HFF-Myc (cell line): ENCODE results near the gene NR4A2.
A peak's percentile ranks its signal among the peaks of the same experiment; 100 is the strongest.

ENCODE experiments used
- DNase-seq: peaks from one replicate; pipeline ENCODE4 v3.0.0-alpha.2; 2011; ENCODE audit warnings: low read depth; ENCODE audit errors: extremely low read depth
- H3K4me3 ChIP-seq: replicated peaks from 2 replicates; pipeline ENCODE4 v1.5.1; 2011; ENCODE audit warnings: low read depth, mild to moderate bottlenecking, control low read depth, low read length
- TF ChIP-seq, protein P1 (sequence below): IDR thresholded peaks from 2 replicates; pipeline ENCODE4 v1.5.1; 2012; ENCODE audit warnings: mild to moderate bottlenecking, low read depth, low read length, control low read depth; ENCODE audit errors: missing control alignments

Gene NR4A2

DNA sequence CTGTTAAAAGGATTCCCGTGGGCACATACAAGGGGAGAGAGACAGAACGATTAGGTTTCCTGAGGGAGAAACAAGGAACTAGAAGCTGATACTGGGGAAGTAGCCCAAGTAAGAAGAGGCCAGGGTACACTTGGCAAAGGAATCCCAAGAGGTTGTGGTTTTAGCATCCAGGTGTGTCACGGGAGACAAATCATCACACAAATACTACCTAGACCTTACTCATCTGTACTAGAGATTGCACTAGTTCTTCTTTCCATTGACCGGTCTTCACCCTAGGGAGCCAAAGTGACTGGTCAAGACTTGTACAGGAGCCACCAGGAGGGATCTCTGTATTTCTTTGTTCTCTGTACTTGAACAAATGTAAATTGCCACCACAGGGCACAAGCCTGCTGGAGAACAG lies 14.2 kb upstream of the NR4A2 start:
- no peak for DNase-seq

GRCh38 chr2:156345582-156345981 lies 13.1 kb upstream of the NR4A2 start:
- TF ChIP-seq, protein P1, sequence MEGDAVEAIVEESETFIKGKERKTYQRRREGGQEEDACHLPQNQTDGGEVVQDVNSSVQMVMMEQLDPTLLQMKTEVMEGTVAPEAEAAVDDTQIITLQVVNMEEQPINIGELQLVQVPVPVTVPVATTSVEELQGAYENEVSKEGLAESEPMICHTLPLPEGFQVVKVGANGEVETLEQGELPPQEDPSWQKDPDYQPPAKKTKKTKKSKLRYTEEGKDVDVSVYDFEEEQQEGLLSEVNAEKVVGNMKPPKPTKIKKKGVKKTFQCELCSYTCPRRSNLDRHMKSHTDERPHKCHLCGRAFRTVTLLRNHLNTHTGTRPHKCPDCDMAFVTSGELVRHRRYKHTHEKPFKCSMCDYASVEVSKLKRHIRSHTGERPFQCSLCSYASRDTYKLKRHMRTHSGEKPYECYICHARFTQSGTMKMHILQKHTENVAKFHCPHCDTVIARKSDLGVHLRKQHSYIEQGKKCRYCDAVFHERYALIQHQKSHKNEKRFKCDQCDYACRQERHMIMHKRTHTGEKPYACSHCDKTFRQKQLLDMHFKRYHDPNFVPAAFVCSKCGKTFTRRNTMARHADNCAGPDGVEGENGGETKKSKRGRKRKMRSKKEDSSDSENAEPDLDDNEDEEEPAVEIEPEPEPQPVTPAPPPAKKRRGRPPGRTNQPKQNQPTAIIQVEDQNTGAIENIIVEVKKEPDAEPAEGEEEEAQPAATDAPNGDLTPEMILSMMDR: no peak
- no peak overlapping the region for H3K4me3 ChIP-seq
- no peak for DNase-seq

More for the DNA sequence above, 14.2 kb upstream of the NR4A2 start:
- no peak overlapping the region for H3K4me3 ChIP-seq
- TF ChIP-seq, protein P1: no peak

DNA sequence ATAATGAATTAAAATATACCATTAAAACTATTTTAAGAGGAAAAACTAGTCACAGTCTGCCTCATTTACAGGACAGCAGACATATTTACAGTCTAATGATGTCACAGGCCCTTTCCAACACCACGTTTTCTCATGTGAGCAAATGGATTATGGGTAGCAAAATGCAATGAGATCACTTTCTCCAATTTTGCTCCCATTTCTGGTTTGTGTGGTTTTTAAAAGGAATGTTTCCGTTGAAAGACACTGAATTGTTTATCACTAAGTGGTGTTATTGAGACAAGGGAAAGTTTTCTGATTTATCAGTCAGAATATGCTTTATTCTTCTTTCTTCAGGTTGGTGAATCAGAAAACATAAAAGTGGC lies 11.4 kb upstream of the NR4A2 start:
- DNase-seq: no peak
- TF ChIP-seq, protein P1: no peak
- H3K4me3 ChIP-seq: no peak overlapping the region

- H3K4me3 ChIP-seq: peak overlapping the region; percentile 53
- TF ChIP-seq, protein P1: no peak
- no peak for DNase-seq
Measured at GRCh38 chr2:156343096-156343939, 10.8 kb upstream of the NR4A2 start.

DNA sequence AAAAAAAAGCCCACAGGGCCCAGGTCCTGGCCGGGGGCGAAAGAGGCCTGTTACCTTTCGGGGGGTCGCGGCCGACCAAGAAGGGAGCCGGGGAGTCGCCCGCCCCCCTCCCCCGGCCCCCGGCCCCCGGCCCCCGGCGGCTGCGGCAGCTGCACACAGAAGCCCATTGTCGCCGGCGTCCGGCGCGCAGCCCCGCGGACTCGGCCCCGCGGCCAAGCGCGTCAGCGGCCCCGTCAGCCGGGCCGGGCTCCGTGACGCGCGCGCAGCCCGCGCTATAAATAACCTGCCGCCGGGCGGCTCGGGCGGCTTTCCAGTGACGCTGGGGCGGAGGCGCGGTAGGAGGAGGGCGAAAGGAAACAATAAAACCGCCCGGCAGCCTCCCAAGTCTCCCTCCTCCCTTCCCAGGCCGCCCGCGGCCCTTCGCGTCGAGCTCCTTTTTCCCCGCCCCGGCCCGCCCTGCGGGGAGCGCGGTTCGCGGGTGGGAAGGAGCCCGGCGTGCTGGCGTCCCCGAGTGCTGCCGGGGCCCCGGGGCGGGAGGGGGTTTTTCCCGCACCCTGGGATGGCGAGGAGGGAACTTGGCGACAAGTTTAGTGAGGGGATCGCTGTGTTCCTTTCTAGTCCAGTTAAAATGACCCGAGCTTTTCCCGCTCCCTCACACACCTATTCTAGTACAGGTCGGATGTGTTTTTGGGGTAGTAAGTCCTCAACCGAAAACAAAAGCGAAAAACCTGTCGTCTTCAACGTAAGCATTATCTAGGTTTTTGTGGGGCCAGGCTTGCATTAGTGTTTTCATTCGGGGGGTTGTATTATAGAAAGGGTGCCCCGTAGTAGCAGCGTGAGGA lies 10.0 kb upstream of the NR4A2 start:
- TF ChIP-seq, protein P1: no peak
- H3K4me3 ChIP-seq: peak overlapping the region; percentile 73
- DNase-seq: no peak

DNA sequence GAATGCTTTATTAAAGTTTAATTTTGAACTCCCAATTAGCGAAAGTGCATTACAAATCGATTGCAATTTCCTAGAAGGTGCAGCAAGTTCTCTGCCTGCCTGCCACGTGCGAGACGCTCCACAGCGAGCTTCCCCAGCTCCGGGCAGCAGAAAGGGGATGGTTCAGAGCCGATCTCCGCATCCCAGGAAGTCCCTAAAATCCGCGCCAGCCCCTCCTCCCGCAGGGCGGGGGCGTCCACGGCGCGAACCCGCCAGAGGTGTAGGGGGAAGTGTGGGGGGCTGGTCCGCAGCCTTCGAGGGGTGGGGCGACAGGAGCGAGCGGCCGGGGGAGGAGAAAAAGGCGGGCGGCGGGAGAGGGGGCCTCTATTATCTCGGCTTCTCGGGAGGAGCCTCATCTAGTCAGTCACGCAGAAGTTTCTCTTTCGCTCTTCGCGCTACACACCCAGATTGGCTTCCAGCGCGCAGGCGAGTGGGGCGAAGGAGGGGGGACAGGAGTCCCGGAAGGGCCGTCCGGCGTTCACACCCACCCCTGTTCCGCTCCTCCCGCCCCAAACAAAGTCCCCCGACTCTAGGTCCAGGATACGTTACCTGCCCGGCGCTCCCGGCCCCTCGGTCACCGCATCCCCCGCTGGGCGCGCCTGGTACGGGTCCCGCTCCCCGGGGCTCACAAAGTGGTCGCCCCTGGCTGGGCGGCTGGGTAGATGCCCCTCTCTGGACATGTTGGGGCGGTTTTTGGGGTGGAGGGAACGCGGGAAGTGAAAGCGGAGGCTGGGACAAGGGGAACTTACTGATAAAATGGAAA lies 9.1 kb upstream of the NR4A2 start:
- TF ChIP-seq, protein P1: no peak
- peak; percentile 90 for DNase-seq
- H3K4me3 ChIP-seq: peak overlapping the region; percentile 73
